Measurements from ENCODE around the gene AKAP9. TPM values are rescaled to one million over a fixed set of nuclear protein-coding genes. Genes with fewer than 3 reads are reported as not detected.

AKAP9 gene
- total and polyA plus RNA-seq, 9 of the 15 experiments (the other 6 are each of a cell fraction or from before 2014, with no cell fraction given), result 25.5 to 80.9 (median 46.3) TPM

DNA sequence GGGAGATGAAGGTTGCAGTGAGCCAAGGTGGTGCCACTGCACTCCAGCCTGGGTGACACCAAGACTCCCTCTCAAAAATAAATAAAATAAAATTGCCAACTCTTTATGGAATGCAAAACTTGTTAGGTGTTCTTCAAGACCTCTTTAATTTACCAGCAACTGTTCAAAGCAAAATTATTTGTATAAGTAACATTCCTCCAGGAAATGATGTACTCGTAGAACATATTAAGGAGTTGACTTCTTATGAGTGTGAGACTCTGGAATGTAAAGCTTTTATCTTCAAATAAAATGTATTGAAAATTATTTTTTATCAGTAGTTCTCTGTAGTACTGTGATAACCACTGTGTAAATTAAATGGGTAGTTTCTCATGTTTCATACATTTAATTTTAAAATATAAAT, 99.2 kb downstream of the AKAP9 start:
- no peak overlapping the region for H3K4me2 ChIP-seq (ENCODE audit: insufficient read depth, low read length)
- no peak for TF ChIP-seq SREBF2 (CRISPR knock-in tag; IDR thresholded peaks at IDR 0.05)
- TF ChIP-seq ZNF778 (CRISPR knock-in tag; IDR thresholded peaks at IDR 0.05), result no peak
- TF ChIP-seq ZNF282 (CRISPR knock-in tag; IDR thresholded peaks at IDR 0.05), result no peak
- no peak for TF ChIP-seq ETS2 (tag; IDR thresholded peaks at IDR 0.05; ENCODE audit: borderline replicate concordance, poor library complexity, severe bottlenecking)
- no peak for TF ChIP-seq PHB (CRISPR knock-in tag; IDR thresholded peaks at IDR 0.05)
- no peak for TF ChIP-seq OTX1 (CRISPR knock-in tag; IDR thresholded peaks at IDR 0.05)
- no peak for TF ChIP-seq TBL1XR1 (IDR thresholded peaks at IDR 0.05; ENCODE audit: low read length in 2 of 2)
- no peak for TF ChIP-seq PML (IDR thresholded peaks at IDR 0.05; ENCODE audit: low read length)
- no peak for TF ChIP-seq NCOA1 (IDR thresholded peaks at IDR 0.05; ENCODE audit: low read depth)
- TF ChIP-seq KLF10 (CRISPR knock-in tag; IDR thresholded peaks at IDR 0.05), result no peak
- TF ChIP-seq, protein P1, sequence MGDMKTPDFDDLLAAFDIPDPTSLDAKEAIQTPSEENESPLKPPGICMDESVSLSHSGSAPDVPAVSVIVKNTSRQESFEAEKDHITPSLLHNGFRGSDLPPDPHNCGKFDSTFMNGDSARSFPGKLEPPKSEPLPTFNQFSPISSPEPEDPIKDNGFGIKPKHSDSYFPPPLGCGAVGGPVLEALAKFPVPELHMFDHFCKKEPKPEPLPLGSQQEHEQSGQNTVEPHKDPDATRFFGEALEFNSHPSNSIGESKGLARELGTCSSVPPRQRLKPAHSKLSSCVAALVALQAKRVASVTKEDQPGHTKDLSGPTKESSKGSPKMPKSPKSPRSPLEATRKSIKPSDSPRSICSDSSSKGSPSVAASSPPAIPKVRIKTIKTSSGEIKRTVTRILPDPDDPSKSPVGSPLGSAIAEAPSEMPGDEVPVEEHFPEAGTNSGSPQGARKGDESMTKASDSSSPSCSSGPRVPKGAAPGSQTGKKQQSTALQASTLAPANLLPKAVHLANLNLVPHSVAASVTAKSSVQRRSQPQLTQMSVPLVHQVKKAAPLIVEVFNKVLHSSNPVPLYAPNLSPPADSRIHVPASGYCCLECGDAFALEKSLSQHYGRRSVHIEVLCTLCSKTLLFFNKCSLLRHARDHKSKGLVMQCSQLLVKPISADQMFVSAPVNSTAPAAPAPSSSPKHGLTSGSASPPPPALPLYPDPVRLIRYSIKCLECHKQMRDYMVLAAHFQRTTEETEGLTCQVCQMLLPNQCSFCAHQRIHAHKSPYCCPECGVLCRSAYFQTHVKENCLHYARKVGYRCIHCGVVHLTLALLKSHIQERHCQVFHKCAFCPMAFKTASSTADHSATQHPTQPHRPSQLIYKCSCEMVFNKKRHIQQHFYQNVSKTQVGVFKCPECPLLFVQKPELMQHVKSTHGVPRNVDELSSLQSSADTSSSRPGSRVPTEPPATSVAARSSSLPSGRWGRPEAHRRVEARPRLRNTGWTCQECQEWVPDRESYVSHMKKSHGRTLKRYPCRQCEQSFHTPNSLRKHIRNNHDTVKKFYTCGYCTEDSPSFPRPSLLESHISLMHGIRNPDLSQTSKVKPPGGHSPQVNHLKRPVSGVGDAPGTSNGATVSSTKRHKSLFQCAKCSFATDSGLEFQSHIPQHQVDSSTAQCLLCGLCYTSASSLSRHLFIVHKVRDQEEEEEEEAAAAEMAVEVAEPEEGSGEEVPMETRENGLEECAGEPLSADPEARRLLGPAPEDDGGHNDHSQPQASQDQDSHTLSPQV (IDR thresholded peaks at IDR 0.05), result no peak
- no peak for TF ChIP-seq LARP7 (IDR thresholded peaks at IDR 0.05)
- no peak for TF ChIP-seq CEBPG (CRISPR knock-in tag; IDR thresholded peaks at IDR 0.05)
- no peak for TF ChIP-seq CEBPG (tag; conservative IDR thresholded peaks at IDR 0.05 in 1 of 2, IDR thresholded peaks at IDR 0.05 in 1 of 2)
- TF ChIP-seq, protein P2, sequence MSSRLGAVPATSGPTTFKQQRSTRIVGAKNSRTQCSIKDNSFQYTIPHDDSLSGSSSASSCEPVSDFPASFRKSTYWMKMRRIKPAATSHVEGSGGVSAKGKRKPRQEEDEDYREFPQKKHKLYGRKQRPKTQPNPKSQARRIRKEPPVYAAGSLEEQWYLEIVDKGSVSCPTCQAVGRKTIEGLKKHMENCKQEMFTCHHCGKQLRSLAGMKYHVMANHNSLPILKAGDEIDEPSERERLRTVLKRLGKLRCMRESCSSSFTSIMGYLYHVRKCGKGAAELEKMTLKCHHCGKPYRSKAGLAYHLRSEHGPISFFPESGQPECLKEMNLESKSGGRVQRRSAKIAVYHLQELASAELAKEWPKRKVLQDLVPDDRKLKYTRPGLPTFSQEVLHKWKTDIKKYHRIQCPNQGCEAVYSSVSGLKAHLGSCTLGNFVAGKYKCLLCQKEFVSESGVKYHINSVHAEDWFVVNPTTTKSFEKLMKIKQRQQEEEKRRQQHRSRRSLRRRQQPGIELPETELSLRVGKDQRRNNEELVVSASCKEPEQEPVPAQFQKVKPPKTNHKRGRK (tag; IDR thresholded peaks at IDR 0.05), result no peak
- TF ChIP-seq ZNF121 (CRISPR knock-in tag; conservative IDR thresholded peaks at IDR 0.05), result no peak
- TF ChIP-seq ZNF695 (CRISPR knock-in tag; IDR thresholded peaks at IDR 0.05), result no peak
- no peak for TF ChIP-seq ZC3H8 (IDR thresholded peaks at IDR 0.05)
- TF ChIP-seq STAT5B (CRISPR knock-in tag; IDR thresholded peaks at IDR 0.05), result no peak
- TF ChIP-seq CBX3 (IDR thresholded peaks at IDR 0.05; ENCODE audit: borderline replicate concordance in 1 of 2, low read length in 2 of 2), result no peak
- no peak for TF ChIP-seq ZFPM2 (CRISPR knock-in tag; IDR thresholded peaks at IDR 0.05)
- no peaks in the 10 kb centered on the region for H4K20me1 ChIP-seq (replicated peaks; ENCODE audit: control insufficient read depth, insufficient read depth, low read length)
- no peak for DNase-seq (ENCODE audit: extremely low read depth in 1 of 4, low spot score in 3 of 4)
- no peak for ATAC-seq
- H3K36me3 ChIP-seq (ENCODE audit: control insufficient read depth, insufficient read depth, low read length), result peaks cover 31% of the 10 kb centered on the region
- in situ Hi-C loops (cut with MboI) (no loop called here), intact Hi-C loops (cut with micrococcal nuclease) (no loop called here)
- no peak overlapping the region for H3K4me3 ChIP-seq
- H3K27ac ChIP-seq (ENCODE audit: extremely low read depth, low read depth, low read length), result no peak overlapping the region
- BruUV-seq (replicated peaks), result no TSS peak
- H3K9me3 ChIP-seq (replicated peaks; ENCODE audit: control insufficient read depth, insufficient read depth, low read depth, low read length), result no peaks in the 10 kb centered on the region
- ChIA-PET CTCF (ENCODE audit: low intra/inter-chr PET ratio) (no interaction called here), POLR2A (interaction anchor here (0.6 to 0.7 kb wide), 3 partner anchors 8 to 1139 kb away, joined by 3 read pairs; no protein-coding TSS in a partner anchor)
- H3K27me3 ChIP-seq (ENCODE audit: control insufficient read depth in 2 of 2, insufficient read depth in 2 of 2, low read length in 2 of 2), result no peaks in the 10 kb centered on the region
- no peaks in the 10 kb centered on the region for H3K9me1 ChIP-seq (ENCODE audit: control insufficient read depth, insufficient read depth, low read length)
- H3K4me1 ChIP-seq (replicated peaks in 1 of 2; ENCODE audit: control insufficient read depth in 2 of 2, insufficient read depth in 2 of 2, low read length in 2 of 2), result peaks cover 0 to 8% of the 10 kb centered on the region in 2 experiments; a peak in 2 of 5 replicates
- no peak overlapping the region for H3K9ac ChIP-seq (ENCODE audit: insufficient read depth in 1 of 2, low read depth in 2 of 2, low read length in 2 of 2)
- 90% methylated on average over 1 of the region's 1 CpG for WGBS (ENCODE audit: insufficient coverage, low coverage, missing lambda C conversion rate)
- no peaks in the 10 kb centered on the region for H3K79me2 ChIP-seq (ENCODE audit: control insufficient read depth, insufficient read depth, low read length)
- H2AFZ ChIP-seq (ENCODE audit: low read depth, low read length), result no peak overlapping the region
- FAIRE-seq, result no peak
